Upper lobe of left lung (tissue), 6 donors: Measurements from ENCODE around the gene MRTFB. TPM values are rescaled to one million over a fixed set of nuclear protein-coding genes. Genes with fewer than 3 reads are reported as not detected.

Source experiments
- ATAC-seq, 2 donors: fragments of 200-7000 bp; cut with Tn5 transposase; one replicate each; pipeline ENCODE4 v1.9.1; 2022; ENCODE audit warnings: mild to moderate bottlenecking in 2 of 2, moderate library complexity in 2 of 2; ENCODE audit not compliant: low FRiP score in 2 of 2
- DNase-seq, 2 donors: peaks; one replicate each; pipeline ENCODE4 v3.0.0-alpha.2; 2019 to 2020
- H3K27ac ChIP-seq, 4 donors: fragments of 200-600 bp; sonication (generic); one replicate each; pipeline ENCODE4 v1.5.1; 2016 to 2019
- H3K27me3 ChIP-seq, 4 donors: fragments of 200-600 bp; sonication (generic); one replicate each; pipeline ENCODE4 v1.5.1; 2017 to 2019
- H3K36me3 ChIP-seq, 4 donors: fragments of 200-600 bp; sonication (generic); one replicate each; pipeline ENCODE4 v1.5.1; 2016 to 2019
- H3K4me1 ChIP-seq, 4 donors: fragments of 200-600 bp; sonication (generic); one replicate each; pipeline ENCODE4 v1.5.1; 2018 to 2019
- H3K4me3 ChIP-seq, 4 donors: fragments of 200-600 bp; sonication (generic); one replicate each; pipeline ENCODE4 v1.5.1; 2017 to 2019; ENCODE audit warnings: mild to moderate bottlenecking in 2 of 4, moderate library complexity in 1 of 4
- H3K9me3 ChIP-seq, 4 donors: fragments of 200-600 bp; sonication (generic); one replicate each; pipeline ENCODE4 v1.5.1; 2018 to 2019
- CTCF ChIP-seq, 6 experiments: fragments of 450-650 bp in 4 of 6; fragments of 200-600 bp in 2 of 6; sonication (generic) in 2 of 6; IDR thresholded peaks; one replicate each; pipeline ENCODE4 v1.5.1; 2016 to 2019; ENCODE audit warnings: antibody characterized with exemption in 6 of 6
- EP300 ChIP-seq, 4 donors: sonication (generic); formaldehyde crosslinking; IDR thresholded peaks; one replicate each; pipeline ENCODE4 v1.5.1; 2017; ENCODE audit warnings: antibody characterized with exemption in 4 of 4, control low read depth in 2 of 4
- POLR2A ChIP-seq, 4 donors: fragments of 450-650 bp; IDR thresholded peaks; one replicate each; pipeline ENCODE4 v1.5.1; 2016 to 2017; ENCODE audit warnings: antibody characterized with exemption in 4 of 4, mild to moderate bottlenecking in 2 of 4
- POLR2AphosphoS5 ChIP-seq, 2 donors: sonication (generic); formaldehyde crosslinking; IDR thresholded peaks; one replicate each; pipeline ENCODE4 v1.5.1; 2017; ENCODE audit warnings: antibody characterized with exemption in 2 of 2
- WGBS, 2 donors: methylation state at CpG; one replicate each; pipeline ENCODE4 v1.1.5; 2017 to 2018; 5-methylcytosine and 5-hydroxymethylcytosine counted together
- total RNA-seq, 6 donors: library from RNA; depleted of rRNA in 4 of 6; stranded (reverse); fragments of >200 nt in 4 of 6; gene quantifications; one replicate each; pipeline versions ENCODE4 v1.1.0 to v1.2.1, GENCODE V29; 2016 to 2021
- donor health status: DM: no; HTN: no; CAD: no; lungs with moderate emphysema.
- donor health status: DM: no; HTN: yes; CAD: no; lungs with severe emphysema.

MRTFB gene
- total RNA-seq, 6 donors from 2014 or later: 46.9 to 100 (median 66.7) TPM

GRCh38 chr16:14211856-14212543 is 140.9 kb downstream of the MRTFB start:
- 93 to 95% methylated on average over 6 of the region's 6 CpGs for WGBS, 2 donors
- Histone ChIP-seq H3K36me3 (peaks cover 0 to 28% (median 11%) of the 10 kb centered on the region in 4 donors), H3K27ac (no peak overlapping the region), H3K27me3 (no peaks in the 10 kb centered on the region), H3K4me3 (no peak overlapping the region), H3K9me3 (no peaks in the 10 kb centered on the region), H3K4me1 (no peaks in the 10 kb centered on the region)
- DNase-seq (no peak), ATAC-seq (no peak)
- TF ChIP-seq POLR2A (IDR thresholded peaks at IDR 0.05): no peak
- no peak for TF ChIP-seq POLR2AphosphoS5 (IDR thresholded peaks at IDR 0.05)
- no peak for TF ChIP-seq EP300 (IDR thresholded peaks at IDR 0.05)
- no peak for TF ChIP-seq CTCF (IDR thresholded peaks at IDR 0.05)

DNA sequence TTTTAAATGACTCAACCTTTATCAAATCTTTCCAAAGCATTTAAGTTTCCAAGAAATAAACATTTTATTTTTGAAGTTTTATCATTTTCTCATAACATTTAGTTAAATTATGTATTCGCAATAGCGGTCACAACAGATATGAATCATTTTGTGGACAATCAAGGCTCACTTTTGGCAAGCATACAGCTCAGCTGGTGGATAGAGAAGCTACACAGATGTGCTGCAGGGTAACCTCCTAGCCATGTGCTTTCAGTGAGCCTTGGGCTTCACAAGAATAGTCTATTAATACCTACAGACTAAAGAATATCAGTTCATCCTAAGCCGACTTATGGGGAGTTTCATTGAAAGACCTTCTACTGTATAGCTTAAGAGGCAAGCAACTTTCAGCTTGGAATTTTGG is 144.8 kb downstream of the MRTFB start:
- Histone ChIP-seq H3K27ac (no peak overlapping the region), H3K27me3 (no peaks in the 10 kb centered on the region), H3K4me1 (no peaks in the 10 kb centered on the region), H3K9me3 (no peaks in the 10 kb centered on the region), H3K4me3 (no peak overlapping the region), H3K36me3 (peaks cover 4 to 67% (median 26%) of the 10 kb centered on the region in 4 donors)
- DNase-seq (no peak), ATAC-seq (no peak)
- WGBS, 2 donors: 96% methylated on average over 3 of the region's 3 CpGs
- TF ChIP-seq POLR2AphosphoS5 (IDR thresholded peaks at IDR 0.05): no peak
- no peak for TF ChIP-seq POLR2A (IDR thresholded peaks at IDR 0.05)
- no peak for TF ChIP-seq EP300 (IDR thresholded peaks at IDR 0.05)
- no peak for TF ChIP-seq CTCF (IDR thresholded peaks at IDR 0.05)

DNA sequence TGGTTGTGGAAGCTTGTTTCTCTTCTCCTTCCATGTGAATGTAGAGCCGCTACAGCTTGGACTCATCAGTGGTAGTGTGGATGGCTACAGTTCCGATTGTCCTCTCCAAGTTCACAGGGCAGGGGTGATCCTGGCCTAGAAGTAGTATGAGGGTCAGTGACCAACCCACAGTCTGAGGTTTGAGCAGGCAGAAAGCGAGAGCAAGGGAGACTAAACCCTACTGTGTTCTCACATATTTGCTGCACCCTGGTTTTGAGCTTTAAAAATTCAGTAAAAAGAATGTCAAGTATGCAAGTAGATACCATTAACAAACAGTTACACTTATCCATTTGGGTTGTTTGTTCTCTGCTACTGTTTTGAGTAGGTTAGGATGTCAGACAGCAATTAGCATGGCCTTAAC is 148.9 kb downstream of the MRTFB start:
- no peaks in the 10 kb centered on the region for H3K27me3 ChIP-seq
- no peak for ATAC-seq
- no peaks in the 10 kb centered on the region for H3K4me1 ChIP-seq
- no peak for DNase-seq
- H3K4me3 ChIP-seq: no peak overlapping the region
- H3K27ac ChIP-seq: no peak overlapping the region
- TF ChIP-seq POLR2AphosphoS5 (IDR thresholded peaks at IDR 0.05): no peak
- TF ChIP-seq POLR2A (IDR thresholded peaks at IDR 0.05): no peak
- no peaks in the 10 kb centered on the region for H3K9me3 ChIP-seq
- 86 to 88% methylated on average over 3 of the region's 3 CpGs for WGBS, 2 donors
- peaks cover 4 to 79% (median 24%) of the 10 kb centered on the region in 4 donors for H3K36me3 ChIP-seq

DNA sequence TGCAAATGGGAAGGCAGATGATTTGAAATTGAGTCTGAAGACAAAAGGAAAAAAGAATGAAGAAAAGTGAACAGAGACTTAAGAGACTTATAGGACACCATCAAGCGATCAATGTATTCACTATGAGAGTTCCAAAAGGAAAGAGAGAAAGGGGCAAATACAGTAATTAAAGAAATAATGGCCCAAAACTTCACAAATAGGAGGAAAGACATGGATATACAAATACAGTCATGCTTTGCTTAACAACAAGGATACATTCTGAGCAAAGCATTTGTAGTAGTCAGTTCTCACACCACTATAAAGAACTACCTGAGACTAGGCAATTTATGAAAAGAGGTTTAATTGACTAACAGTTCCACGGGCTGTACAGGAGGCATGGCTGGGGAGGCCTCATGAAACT is 152.5 kb downstream of the MRTFB start:
- Histone ChIP-seq H3K4me3 (no peak overlapping the region), H3K27me3 (no peaks in the 10 kb centered on the region), H3K9me3 (no peaks in the 10 kb centered on the region), H3K27ac (no peak overlapping the region), H3K36me3 (peaks cover 0 to 71% (median 13%) of the 10 kb centered on the region in 4 donors), H3K4me1 (no peaks in the 10 kb centered on the region)
- WGBS, 2 donors: 90 to 93% methylated on average over 2 of the region's 2 CpGs
- TF ChIP-seq POLR2A (IDR thresholded peaks at IDR 0.05): no peak
- no peak for TF ChIP-seq EP300 (IDR thresholded peaks at IDR 0.05)
- TF ChIP-seq POLR2AphosphoS5 (IDR thresholded peaks at IDR 0.05): no peak
- no peak for TF ChIP-seq CTCF (IDR thresholded peaks at IDR 0.05)
- ATAC-seq (no peak), DNase-seq (no peak)

DNA sequence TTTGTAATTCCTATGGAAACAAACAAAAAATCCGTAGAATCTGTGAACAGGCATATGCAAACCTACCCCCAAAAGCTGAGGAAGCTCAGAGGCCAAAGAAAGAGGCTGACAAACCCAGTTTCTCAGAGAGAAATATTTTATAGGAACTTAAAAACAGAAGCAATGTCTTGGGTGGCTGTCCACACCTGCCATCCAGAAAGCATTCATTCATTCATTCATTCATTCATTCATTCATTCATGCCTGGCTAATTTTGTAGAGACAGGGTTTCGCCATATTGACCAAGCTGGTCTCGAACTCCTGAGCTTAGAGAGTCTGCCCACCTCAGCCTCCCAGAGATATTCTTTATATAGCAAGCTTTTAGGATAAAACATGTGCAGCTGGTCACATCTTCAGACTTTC is 154.3 kb downstream of the MRTFB start:
- WGBS, 2 donors: 93 to 95% methylated on average over 3 of the region's 3 CpGs
- no peak for DNase-seq
- no peak overlapping the region for H3K27ac ChIP-seq
- no peak overlapping the region for H3K4me3 ChIP-seq
- TF ChIP-seq EP300 (IDR thresholded peaks at IDR 0.05) (no peak), POLR2A (IDR thresholded peaks at IDR 0.05) (no peak), POLR2AphosphoS5 (IDR thresholded peaks at IDR 0.05) (no peak), CTCF (IDR thresholded peaks at IDR 0.05) (no peak)
- H3K27me3 ChIP-seq: no peaks in the 10 kb centered on the region
- H3K9me3 ChIP-seq: no peaks in the 10 kb centered on the region
- peaks cover 0 to 59% (median 6%) of the 10 kb centered on the region in 4 donors for H3K36me3 ChIP-seq
- ATAC-seq: no peak
- no peaks in the 10 kb centered on the region for H3K4me1 ChIP-seq
